H1 (cell line): ENCODE results near the gene SHISA7. TPM values are rescaled to one million over a fixed set of nuclear protein-coding genes. Genes with fewer than 3 reads are reported as not detected.

Experiments used
- CTCF ChIA-PET: fragments of 300-600 bp; sonication (Branson Sonifier 250); formaldehyde crosslinking; loops from one replicate; lab custom pipeline; 2021; ENCODE audit not compliant: partially characterized antibody; lab: Charles Lee
- POLR2A ChIA-PET: fragments of 300-600 bp; sonication (Branson Sonifier 250); formaldehyde crosslinking; loops from one replicate; lab custom pipeline; 2021; ENCODE audit warnings: inconsistent platforms; ENCODE audit not compliant: partially characterized antibody; lab: Charles Lee
- DNase-seq, 2 experiments: peaks; one replicate each; pipeline versions ENCODE4 v3.0.0 to v3.0.0-alpha.2; 2010 to 2022; ENCODE audit warnings: low spot score in 2 of 2, low read depth in 1 of 2, mixed read lengths in 1 of 2
- FAIRE-seq: peaks from 2 replicates; lab custom pipeline; 2011; peaks lifted over from hg19 to GRCh38; lab: Jason Lieb, UNC
- H2AFZ ChIP-seq: 2 replicates; pipeline ENCODE4 v1.8.1; 2012; ENCODE audit warnings: low read length, inconsistent platforms
- H2AK5ac ChIP-seq: 2 replicates; pipeline ENCODE4 v1.6.1; 2013; ENCODE audit warnings: low read depth, low read length
- H2BK120ac ChIP-seq: replicated peaks from 2 replicates; pipeline ENCODE3; 2013; ENCODE audit warnings: low read depth, low read length, inconsistent platforms
- H2BK12ac ChIP-seq: 2 replicates; pipeline ENCODE4 v1.6.1; 2013; ENCODE audit warnings: low read depth, low read length
- H2BK15ac ChIP-seq: 2 replicates; pipeline ENCODE4 v1.6.1; 2013; ENCODE audit warnings: low read length
- H2BK20ac ChIP-seq: 2 replicates; pipeline ENCODE4 v1.6.1; 2013; ENCODE audit warnings: low read length
- H2BK5ac ChIP-seq: 2 replicates; pipeline ENCODE4 v1.6.1; 2013; ENCODE audit warnings: low read depth, low read length
- H3K14ac ChIP-seq: 2 replicates; pipeline ENCODE4 v1.6.1; 2013; ENCODE audit warnings: inconsistent platforms; ENCODE audit not compliant: insufficient read length
- H3K18ac ChIP-seq: 2 replicates; pipeline ENCODE4 v1.6.1; 2013; ENCODE audit warnings: low read length; ENCODE audit errors: extremely low read depth
- H3K23ac ChIP-seq: 2 replicates; pipeline ENCODE4 v1.6.1; 2013; ENCODE audit warnings: inconsistent platforms; ENCODE audit not compliant: insufficient read length
- H3K23me2 ChIP-seq: 2 replicates; pipeline ENCODE4 v1.6.1; 2013; ENCODE audit warnings: low read depth, low read length
- H3K27ac ChIP-seq: 2 replicates; pipeline ENCODE4 v1.6.1; 2011; ENCODE audit warnings: low read depth, low read length, inconsistent platforms
- H3K27me3 ChIP-seq, 4 experiments: replicated peaks in 1 of 4; 1 replicate in 1 of 4; 2 replicates in 3 of 4; pipeline versions ENCODE4 v1.6.1 to v1.8.1; 2011 to 2013; ENCODE audit warnings: low read length in 3 of 4, mild to moderate bottlenecking in 3 of 4, inconsistent platforms in 2 of 4, mixed read lengths in 2 of 4, moderate library complexity in 1 of 4; ENCODE audit not compliant: control insufficient read depth in 3 of 4, insufficient read depth in 3 of 4; ENCODE audit errors: extremely low read depth in 1 of 4
- H3K36me3 ChIP-seq, 4 experiments: 2 replicates each; pipeline versions ENCODE4 v1.6.1 to v1.8.1; 2011 to 2013; ENCODE audit warnings: mild to moderate bottlenecking in 4 of 4, low read length in 3 of 4, moderate library complexity in 2 of 4, control low read depth in 1 of 4, inconsistent platforms in 1 of 4; ENCODE audit not compliant: insufficient read depth in 4 of 4, control insufficient read depth in 2 of 4
- H3K4ac ChIP-seq: replicated peaks from 2 replicates; pipeline ENCODE3; 2013; ENCODE audit warnings: low read length, low read depth, mixed read lengths, inconsistent platforms; ENCODE audit not compliant: insufficient read length
- H3K4me1 ChIP-seq, 4 experiments: replicated peaks in 1 of 4; 1 replicate in 1 of 4; 2 replicates in 3 of 4; pipeline versions ENCODE4 v1.6.1 to v1.8.1; 2011 to 2013; ENCODE audit warnings: low read length in 3 of 4, inconsistent platforms in 2 of 4, mixed read lengths in 1 of 4; ENCODE audit not compliant: insufficient read depth in 4 of 4, control insufficient read depth in 3 of 4
- H3K4me2 ChIP-seq, 2 experiments: 2 replicates each; pipeline versions ENCODE4 v1.6.1 to v1.8.1; 2011 to 2013; ENCODE audit warnings: low read depth in 2 of 2, low read length in 2 of 2, control low read depth in 1 of 2, inconsistent platforms in 1 of 2, mild to moderate bottlenecking in 1 of 2; ENCODE audit not compliant: insufficient read depth in 1 of 2
- H3K4me3 ChIP-seq, 4 experiments: fragments of 200-600, 300-600 bp in 1 of 4; sonication (generic), shearing (Covaris generic), sonication (Bioruptor Twin) in 1 of 4; 2 replicates each; pipeline versions ENCODE4 v1.5.1 to v1.8.1; 2011 to 2016; ENCODE audit warnings: low read length in 4 of 4, low read depth in 3 of 4, control low read depth in 2 of 4, inconsistent platforms in 2 of 4, mild to moderate bottlenecking in 2 of 4, mixed read lengths in 1 of 4, moderate library complexity in 1 of 4; ENCODE audit not compliant: insufficient read depth in 2 of 4; ENCODE audit errors: extremely low read depth in 1 of 4
- H3K56ac ChIP-seq: replicated peaks from 2 replicates; pipeline ENCODE3; 2013; ENCODE audit warnings: low read depth, mild to moderate bottlenecking, mixed read lengths, low read length, inconsistent platforms; ENCODE audit not compliant: insufficient read length
- H3K79me1 ChIP-seq: 2 replicates; pipeline ENCODE4 v1.6.1; 2013; ENCODE audit warnings: low read depth, low read length, control low read depth
- H3K79me2 ChIP-seq, 2 experiments: 2 replicates each; pipeline versions ENCODE4 v1.6.1 to v1.8.1; 2012 to 2013; ENCODE audit warnings: low read length in 2 of 2, mild to moderate bottlenecking in 2 of 2, inconsistent platforms in 1 of 2; ENCODE audit not compliant: insufficient read depth in 2 of 2, control insufficient read depth in 1 of 2
- H3K9ac ChIP-seq, 4 experiments: replicated peaks in 1 of 4; 1 replicate in 1 of 4; 2 replicates in 3 of 4; pipeline versions ENCODE4 v1.6.1 to v1.8.1; 2011 to 2013; ENCODE audit warnings: low read depth in 3 of 4, low read length in 3 of 4, control low read depth in 2 of 4, mild to moderate bottlenecking in 2 of 4, moderate library complexity in 2 of 4, inconsistent platforms in 1 of 4; ENCODE audit errors: extremely low read depth in 1 of 4
- H3K9me3 ChIP-seq, 2 experiments: 2 replicates each; pipeline versions ENCODE4 v1.6.1 to v1.8.1; 2012 to 2013; ENCODE audit warnings: mild to moderate bottlenecking in 2 of 2, moderate library complexity in 2 of 2, control low read depth in 1 of 2, inconsistent platforms in 1 of 2, low read depth in 1 of 2, low read length in 1 of 2, mixed read lengths in 1 of 2; ENCODE audit not compliant: insufficient read depth in 2 of 2
- H4K20me1 ChIP-seq, 2 experiments: replicated peaks in 1 of 2; 2 replicates each; pipeline versions ENCODE3 to v1.8.1; 2011 to 2013; ENCODE audit warnings: inconsistent platforms in 2 of 2, low read length in 2 of 2, mild to moderate bottlenecking in 1 of 2; ENCODE audit not compliant: insufficient read depth in 2 of 2, control insufficient read depth in 1 of 2
- H4K5ac ChIP-seq: 2 replicates; pipeline ENCODE4 v1.6.1; 2013; ENCODE audit warnings: low read length, low read depth, mixed read lengths, inconsistent platforms; ENCODE audit not compliant: insufficient read length
- H4K8ac ChIP-seq: 2 replicates; pipeline ENCODE4 v1.8.0; 2013; ENCODE audit warnings: mild to moderate bottlenecking, moderate library complexity, low read length, inconsistent platforms; ENCODE audit not compliant: insufficient read depth; ENCODE audit errors: extremely low read depth
- H4K91ac ChIP-seq: replicated peaks from 2 replicates; pipeline ENCODE3; 2013; ENCODE audit warnings: low read length, mixed read lengths, inconsistent platforms; ENCODE audit not compliant: insufficient read length
- EP300 ChIP-seq, 2 experiments: IDR thresholded peaks; 1 replicate in 1 of 2; 2 replicates in 1 of 2; pipeline ENCODE4 v1.6.1; 2011 to 2012; ENCODE audit warnings: low read depth in 2 of 2, low read length in 2 of 2, mild to moderate bottlenecking in 2 of 2, borderline replicate concordance in 1 of 2, inconsistent platforms in 1 of 2, moderate library complexity in 1 of 2
- GTF2F1 ChIP-seq: IDR thresholded peaks from 2 replicates; pipeline ENCODE4 v1.6.1; 2012; ENCODE audit warnings: low read depth, low read length, improper control_type of control experiment, borderline replicate concordance
- HDAC6 ChIP-seq: IDR thresholded peaks from one replicate; pipeline ENCODE4 v1.7.1; 2012; ENCODE audit warnings: low read depth, mild to moderate bottlenecking, inconsistent platforms, low read length, moderate library complexity
- POLR2AphosphoS5 ChIP-seq: IDR thresholded peaks from 2 replicates; pipeline ENCODE4 v1.6.1; 2011; ENCODE audit warnings: low read depth, low read length
- RBBP5 ChIP-seq: IDR thresholded peaks from 2 replicates; pipeline ENCODE4 v1.7.1; 2012; ENCODE audit warnings: low read depth, mild to moderate bottlenecking, inconsistent platforms, low read length, moderate library complexity, borderline replicate concordance
- SIRT6 ChIP-seq: IDR thresholded peaks from one replicate; pipeline ENCODE4 v1.7.1; 2012; ENCODE audit warnings: low read length, inconsistent platforms
- WGBS, 2 experiments: shearing (Covaris generic) in 1 of 2; methylation state at CpG; one replicate each; pipeline versions ENCODE4 v1.1.6 to v1.1.7; 2013 to 2015; ENCODE audit warnings: low lambda C conversion rate in 2 of 2, mixed read lengths in 2 of 2, inconsistent platforms in 1 of 2, low coverage in 1 of 2, missing lambda C conversion rate in 1 of 2; ENCODE audit not compliant: insufficient replicate concordance in 2 of 2, insufficient coverage in 1 of 2, insufficient read length in 1 of 2; ENCODE audit errors: extremely low coverage in 1 of 2, missing lambda C conversion rate in 1 of 2; 5-methylcytosine and 5-hydroxymethylcytosine counted together
- polyA plus RNA-seq, 7 experiments: library from polyadenylated mRNA; depleted of rRNA in 3 of 7; stranded (reverse) in 5 of 7; unstranded in 2 of 7; fragments of >200 nt in 5 of 7; fragments of 200-250 nt in 2 of 7; gene quantifications; 1 replicate in 5 of 7; 2 replicates in 1 of 7; 4 replicates in 1 of 7; pipeline versions ENCODE4 v1.2.1 to v1.2.3, GENCODE V29; 2011 to 2013; ENCODE audit warnings: missing spikeins in 2 of 7, mixed read lengths in 2 of 7
- total RNA-seq: library from RNA; stranded (reverse); fragmentation: NEBNext Ultra II Directional; extraction: Animal tissue kit (Norgen Biotek cat#: 25700); gene quantifications from 2 replicates; pipeline ENCODE4 v1.2.1, GENCODE V29; 2021

The SHISA7 gene
- total and polyA plus RNA-seq, 2 of the 8 experiments (the other 6 are each of a cell fraction or from before 2014, with no cell fraction given) = 0.76 to 1.0 TPM

- Histone ChIP-seq H3K18ac (no peak overlapping the region), H2BK20ac (no peak overlapping the region), H3K4me3 (no peak overlapping the region), H3K4me1 (peaks cover 6 to 15% (median 9%) of the 10 kb centered on the region in 4 experiments; a peak in 6 of 7 replicates), H2AK5ac (no peak overlapping the region), H3K79me1 (no peaks in the 10 kb centered on the region), H3K4ac (no peak overlapping the region), H3K27ac (no peak overlapping the region), H4K20me1 (peaks cover 3 to 16% of the 10 kb centered on the region in 2 experiments), H2BK15ac (no peak overlapping the region), H2AFZ (no peak overlapping the region), H3K56ac (no peak overlapping the region), H3K36me3 (no peaks in the 10 kb centered on the region), H2BK5ac (no peak overlapping the region), H3K79me2 (no peaks in the 10 kb centered on the region), H2BK120ac (no peak overlapping the region), H3K9me3 (no peaks in the 10 kb centered on the region), H3K23me2 (peaks cover 28% of the 10 kb centered on the region; the same call in 1 of the 2 replicates), H3K4me2 (no peak overlapping the region), H3K27me3 (peaks cover 52 to 96% (median 89%) of the 10 kb centered on the region in 4 experiments), H4K91ac (no peak overlapping the region), H3K9ac (no peak overlapping the region), H3K23ac (no peak overlapping the region), H4K5ac (no peak overlapping the region)
- WGBS, 2 experiments = 62% methylated on average over 11 of the region's 11 CpGs; no CpG with 5 or more reads in 1 of the 2 experiments
- ChIA-PET POLR2A (interaction anchor here (0.9 to 4.4 kb wide), 6 partner anchors 9 to 185 kb away, joined by 3 to 21 read pairs (median 4); partner anchors contain the start of gene UBE2S), CTCF (interaction anchor here (0.6 to 2.5 kb wide), 6 partner anchors 9 to 304 kb away, joined by 3 to 13 read pairs (median 4); partner anchors contain the start of gene FIZ1)
- DNase-seq (no peak), FAIRE-seq (no peak)
- TF ChIP-seq HDAC6 (no peak), SIRT6 (no peak), GTF2F1 (no peak), EP300 (IDR thresholded peaks at IDR 0.05; ENCODE audit: borderline replicate concordance in 1 of 2, low read depth in 2 of 2, low read length in 2 of 2) (no peak), POLR2AphosphoS5 (no peak), RBBP5 (no peak)
- TF ChIP-seq, all 59 proteins: peak for 0
- no peak overlapping the region for H3K14ac ChIP-seq
- no peak overlapping the region for H4K8ac ChIP-seq
- no peak overlapping the region for H2BK12ac ChIP-seq
These were observed 1.5 kb upstream of the SHISA7 start for GRCh38 chr19:55444646-55445045.
